CD4-positive, alpha-beta T cell treated with Interleukin-6 at 100 ng/mL for 8 hours (primary cell): Measurements from ENCODE around the gene CCDC74A.
"Not testable (repeated sequence)": the region's sequence is repeated elsewhere in the genome, so short reads cannot be mapped to it uniquely, and the experiment has no call there.

Source experiments
- DNase-seq: peaks from one replicate; pipeline ENCODE4 v3.0.0-alpha.2; 2020; ENCODE audit warnings: mixed read lengths, low spot score

CCDC74A gene

DNA sequence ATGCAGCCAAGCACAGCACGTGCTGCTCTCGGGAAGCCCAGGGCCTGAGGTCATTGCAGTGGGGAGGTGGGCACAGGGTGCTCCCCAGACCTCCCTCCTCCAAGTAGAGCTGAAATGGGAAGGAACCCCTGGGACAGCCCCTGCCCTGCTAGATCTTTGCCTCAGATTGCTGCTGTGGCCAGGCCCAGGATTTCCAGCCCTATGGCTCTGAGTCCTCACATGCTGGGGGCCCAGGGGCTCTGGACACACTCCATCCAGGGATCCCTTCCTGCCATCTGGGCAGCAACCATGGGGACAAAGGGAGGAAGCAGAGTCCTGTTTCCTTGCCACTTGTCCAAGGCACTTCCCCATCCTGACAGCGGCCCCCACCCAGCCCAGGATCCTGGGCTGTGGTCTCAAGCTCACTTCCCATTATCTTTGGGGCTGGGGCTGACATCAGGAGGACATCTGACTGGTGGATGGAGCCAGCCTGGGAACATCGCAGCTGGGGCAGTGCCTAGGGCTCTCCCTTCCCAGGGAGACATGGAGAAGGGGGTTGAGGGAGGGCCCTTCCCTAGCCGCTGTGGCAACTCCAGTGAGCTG, 2.3 kb downstream of the CCDC74A start:
- not testable (repeated sequence) for DNase-seq

- DNase-seq = not testable (repeated sequence)
These were observed 3.1 kb downstream of the CCDC74A start for GRCh38 chr2:131530626-131531344.

DNA sequence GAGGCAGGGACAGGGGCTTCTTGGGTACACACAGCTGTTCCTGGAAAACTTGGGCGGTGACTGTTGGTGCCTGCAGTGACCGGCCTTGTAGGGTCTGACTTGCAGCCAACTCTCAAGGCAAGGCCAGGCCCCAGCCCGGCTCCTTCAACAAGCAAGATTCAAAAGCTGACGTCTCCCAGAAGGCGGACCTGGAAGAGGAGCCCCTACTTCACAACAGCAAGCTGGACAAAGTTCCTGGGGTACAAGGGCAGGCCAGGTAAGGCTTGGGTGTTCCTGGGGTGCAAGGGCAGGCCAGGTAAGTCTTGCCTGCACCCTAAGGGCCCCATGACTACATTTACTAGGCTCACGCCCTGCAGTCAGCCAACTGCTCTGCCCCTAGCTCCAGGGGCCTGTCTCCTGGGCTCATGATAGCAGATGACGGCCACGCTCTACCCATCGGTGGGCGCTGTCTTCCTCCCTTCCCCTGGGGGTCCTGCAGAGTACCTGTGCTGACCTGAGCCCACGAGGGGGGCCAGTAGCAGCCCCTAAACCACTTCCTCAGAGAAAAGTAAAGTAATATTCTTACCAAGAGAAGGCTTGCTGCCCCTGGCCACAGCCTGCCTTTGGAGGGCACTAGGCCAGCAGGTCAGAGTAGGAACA, 4.0 kb downstream of the CCDC74A start:
- DNase-seq = not testable (repeated sequence)

DNA sequence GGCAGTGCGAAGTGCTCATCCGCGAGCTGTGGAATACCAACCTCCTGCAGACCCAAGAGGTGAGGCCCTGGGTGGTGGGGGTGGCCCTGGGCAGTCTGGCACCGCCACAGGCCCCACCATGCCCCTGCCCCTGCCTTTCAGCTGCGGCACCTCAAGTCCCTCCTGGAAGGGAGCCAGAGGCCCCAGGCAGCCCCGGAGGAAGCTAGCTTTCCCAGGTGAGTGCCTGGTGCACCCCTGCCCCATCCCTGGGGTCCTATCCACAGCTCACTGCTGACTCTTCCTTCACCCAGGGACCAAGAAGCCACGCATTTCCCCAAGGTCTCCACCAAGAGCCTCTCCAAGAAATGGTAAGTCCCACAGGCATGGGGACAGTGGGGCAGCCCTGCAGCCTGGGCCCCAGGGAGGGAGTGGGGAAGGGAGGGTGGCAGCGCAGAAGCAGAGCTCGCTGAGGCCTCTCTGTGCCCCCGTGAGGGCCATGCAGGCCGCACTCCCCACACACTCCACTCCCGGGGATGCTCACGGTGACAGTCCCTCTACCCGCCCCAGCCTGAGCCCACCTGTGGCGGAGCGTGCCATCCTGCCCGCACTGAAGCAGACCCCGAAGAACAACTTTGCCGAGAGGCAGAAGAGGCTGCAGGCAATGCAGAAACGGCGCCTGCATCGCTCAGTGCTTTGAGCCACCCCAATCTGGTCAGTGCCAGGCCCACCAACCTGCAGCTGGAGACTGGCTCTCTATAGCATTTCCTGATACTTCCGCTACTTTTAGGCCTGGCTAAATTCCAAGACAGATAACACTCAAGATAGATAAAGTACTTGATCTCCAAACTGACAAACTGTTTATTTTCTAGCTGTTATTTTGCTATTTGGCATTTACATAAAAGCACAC, 5.3 kb downstream of the CCDC74A start:
- not testable (repeated sequence) for DNase-seq

GRCh38 chr2:131533609-131534316, 6.1 kb downstream of the CCDC74A start:
- not testable (repeated sequence) for DNase-seq

- DNase-seq = not testable (repeated sequence)
These were observed 6.6 kb downstream of the CCDC74A start for GRCh38 chr2:131534317-131534672.

GRCh38 chr2:131534965-131535364, 7.3 kb downstream of the CCDC74A start:
- DNase-seq = not testable (repeated sequence)

- DNase-seq = no peak
These were observed 7.8 kb downstream of the CCDC74A start for GRCh38 chr2:131535526-131535925.

DNA sequence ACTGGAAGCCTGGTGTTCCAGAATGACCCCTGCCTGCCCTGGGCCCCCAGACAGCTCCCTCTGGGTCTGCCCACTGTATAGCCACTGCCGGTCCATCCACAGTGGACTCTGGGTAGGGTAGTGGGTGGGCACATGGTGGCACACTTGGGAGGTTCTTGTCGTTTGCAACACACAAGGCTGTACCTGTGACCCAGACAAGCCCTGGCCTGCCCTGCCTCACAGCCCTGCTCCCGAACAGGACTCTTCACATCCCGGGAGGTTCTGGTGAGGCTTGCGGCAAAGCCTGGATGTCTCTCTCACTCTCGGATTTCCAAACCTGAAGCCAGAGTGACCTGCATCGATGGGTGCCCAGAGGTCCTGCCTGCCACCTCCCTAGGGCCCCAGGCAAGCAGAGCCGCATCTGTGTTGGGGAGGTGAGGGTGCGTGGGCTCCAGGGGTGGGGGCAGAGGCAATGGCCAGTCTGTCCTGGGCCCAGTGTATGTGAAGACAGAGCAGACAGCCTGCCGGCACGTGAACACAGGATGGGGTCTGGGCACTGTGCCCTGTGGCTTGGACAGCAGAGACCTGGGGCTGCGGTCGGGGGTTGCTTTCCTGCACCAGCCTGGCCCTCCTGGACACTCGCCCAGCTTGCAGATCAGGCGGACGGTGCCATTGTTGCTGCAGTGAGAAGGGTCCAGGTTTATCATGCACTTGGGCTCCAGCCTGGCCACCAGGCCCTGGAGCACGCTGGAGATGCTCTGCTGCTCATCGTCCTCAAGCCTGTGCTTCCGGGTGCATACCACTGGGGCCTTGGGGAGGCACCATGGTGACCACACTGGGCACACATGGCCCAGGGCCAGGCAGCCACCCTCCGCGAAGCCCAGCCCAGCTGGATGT, 8.5 kb downstream of the CCDC74A start:
- DNase-seq = not testable (repeated sequence)

GRCh38 chr2:131536841-131537240, 9.2 kb downstream of the CCDC74A start:
- DNase-seq = not testable (repeated sequence)

GRCh38 chr2:131538856-131539255, 11.2 kb downstream of the CCDC74A start:
- not testable (repeated sequence) for DNase-seq

GRCh38 chr2:131542438-131543384, 15.0 kb downstream of the CCDC74A start:
- DNase-seq = no peak

GRCh38 chr2:131543385-131543891, 15.8 kb downstream of the CCDC74A start:
- DNase-seq = no peak

GRCh38 chr2:131544006-131544812, 16.5 kb downstream of the CCDC74A start:
- DNase-seq = not testable (repeated sequence)

DNA sequence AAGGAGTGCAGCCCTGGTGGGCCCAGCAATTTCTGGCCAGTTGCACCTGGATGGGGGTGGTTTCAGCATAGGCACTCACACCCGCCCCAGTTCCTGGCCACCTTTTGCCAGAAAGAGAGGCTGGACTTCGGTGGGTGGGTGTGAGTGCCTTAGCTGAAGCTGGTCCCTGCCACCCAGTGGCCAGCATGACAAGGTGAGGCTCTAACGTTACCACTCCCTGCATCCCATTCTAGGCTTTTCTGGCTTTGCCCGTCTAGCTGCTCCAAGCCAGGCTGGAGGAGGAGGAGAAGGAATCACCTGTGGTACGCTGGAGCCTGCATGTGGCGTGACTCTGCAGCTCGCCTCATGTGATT, 17.1 kb downstream of the CCDC74A start:
- not testable (repeated sequence) for DNase-seq

- DNase-seq = no peak
These were observed 25.2 kb downstream of the CCDC74A start for GRCh38 chr2:131552871-131553270.

- no peak for DNase-seq
These were observed 29.3 kb downstream of the CCDC74A start for GRCh38 chr2:131556998-131557397.

- DNase-seq = no peak
These were observed 30.1 kb downstream of the CCDC74A start for GRCh38 chr2:131557558-131558321.
